Measurements from ENCODE around the gene ESRRB. TPM values are rescaled to one million over a fixed set of nuclear protein-coding genes. Genes with fewer than 3 reads are reported as not detected.

The ESRRB gene
- total RNA-seq, 1 donor = under 0.01 TPM

GRCh38 chr14:76331328-76332011 lies 44.5 kb upstream of the ESRRB start:
- no peak overlapping the region for H2AFZ ChIP-seq (ENCODE audit: low read length)
- no peaks in the 10 kb centered on the region for H3K79me2 ChIP-seq (ENCODE audit: insufficient read depth, low read length)
- H3K4me2 ChIP-seq (ENCODE audit: insufficient read depth, low read length) = no peak overlapping the region
- no peaks in the 10 kb centered on the region for H4K20me1 ChIP-seq (ENCODE audit: insufficient read depth, low read length)
- H3K9me3 ChIP-seq (ENCODE audit: low read depth, low read length) = no peaks in the 10 kb centered on the region
- H3K27ac ChIP-seq (ENCODE audit: low read depth, low read length) = no peak overlapping the region
- H3K4me1 ChIP-seq (ENCODE audit: insufficient read depth, low read length) = no peaks in the 10 kb centered on the region
- H3K27me3 ChIP-seq (ENCODE audit: insufficient read depth, low read length) = peaks cover 26% of the 10 kb centered on the region
- TF ChIP-seq, protein P1, sequence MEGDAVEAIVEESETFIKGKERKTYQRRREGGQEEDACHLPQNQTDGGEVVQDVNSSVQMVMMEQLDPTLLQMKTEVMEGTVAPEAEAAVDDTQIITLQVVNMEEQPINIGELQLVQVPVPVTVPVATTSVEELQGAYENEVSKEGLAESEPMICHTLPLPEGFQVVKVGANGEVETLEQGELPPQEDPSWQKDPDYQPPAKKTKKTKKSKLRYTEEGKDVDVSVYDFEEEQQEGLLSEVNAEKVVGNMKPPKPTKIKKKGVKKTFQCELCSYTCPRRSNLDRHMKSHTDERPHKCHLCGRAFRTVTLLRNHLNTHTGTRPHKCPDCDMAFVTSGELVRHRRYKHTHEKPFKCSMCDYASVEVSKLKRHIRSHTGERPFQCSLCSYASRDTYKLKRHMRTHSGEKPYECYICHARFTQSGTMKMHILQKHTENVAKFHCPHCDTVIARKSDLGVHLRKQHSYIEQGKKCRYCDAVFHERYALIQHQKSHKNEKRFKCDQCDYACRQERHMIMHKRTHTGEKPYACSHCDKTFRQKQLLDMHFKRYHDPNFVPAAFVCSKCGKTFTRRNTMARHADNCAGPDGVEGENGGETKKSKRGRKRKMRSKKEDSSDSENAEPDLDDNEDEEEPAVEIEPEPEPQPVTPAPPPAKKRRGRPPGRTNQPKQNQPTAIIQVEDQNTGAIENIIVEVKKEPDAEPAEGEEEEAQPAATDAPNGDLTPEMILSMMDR (IDR thresholded peaks at IDR 0.05; ENCODE audit: extremely low read depth, low read depth, low read length) = no peak
- H3K36me3 ChIP-seq (ENCODE audit: insufficient read depth, low read length) = no peaks in the 10 kb centered on the region
- no peak for DNase-seq (ENCODE audit: insufficient read length, low spot score, missing footprints)
- H3K4me3 ChIP-seq (ENCODE audit: insufficient read depth, low read length) = no peak overlapping the region

GRCh38 chr14:76333664-76334063 lies 42.3 kb upstream of the ESRRB start:
- H3K27me3 ChIP-seq (ENCODE audit: insufficient read depth, low read length) = peaks cover 27% of the 10 kb centered on the region
- H3K4me3 ChIP-seq (ENCODE audit: insufficient read depth, low read length) = no peak overlapping the region
- no peaks in the 10 kb centered on the region for H3K79me2 ChIP-seq (ENCODE audit: insufficient read depth, low read length)
- no peaks in the 10 kb centered on the region for H3K9me3 ChIP-seq (ENCODE audit: low read depth, low read length)
- no peak overlapping the region for H3K27ac ChIP-seq (ENCODE audit: low read depth, low read length)
- DNase-seq (ENCODE audit: insufficient read length, low spot score, missing footprints) = no peak
- TF ChIP-seq, protein P1 (IDR thresholded peaks at IDR 0.05; ENCODE audit: extremely low read depth, low read depth, low read length) = no peak
- H3K36me3 ChIP-seq (ENCODE audit: insufficient read depth, low read length) = no peaks in the 10 kb centered on the region
- H2AFZ ChIP-seq (ENCODE audit: low read length) = no peak overlapping the region
- H4K20me1 ChIP-seq (ENCODE audit: insufficient read depth, low read length) = no peaks in the 10 kb centered on the region
- H3K4me2 ChIP-seq (ENCODE audit: insufficient read depth, low read length) = no peak overlapping the region
- no peaks in the 10 kb centered on the region for H3K4me1 ChIP-seq (ENCODE audit: insufficient read depth, low read length)

- H3K4me2 ChIP-seq (ENCODE audit: insufficient read depth, low read length) = no peak overlapping the region
- TF ChIP-seq, protein P1 (IDR thresholded peaks at IDR 0.05; ENCODE audit: extremely low read depth, low read depth, low read length) = no peak
- no peaks in the 10 kb centered on the region for H3K79me2 ChIP-seq (ENCODE audit: insufficient read depth, low read length)
- H3K9me3 ChIP-seq (ENCODE audit: low read depth, low read length) = no peaks in the 10 kb centered on the region
- DNase-seq (ENCODE audit: insufficient read length, low spot score, missing footprints) = no peak
- H3K36me3 ChIP-seq (ENCODE audit: insufficient read depth, low read length) = no peaks in the 10 kb centered on the region
- no peak overlapping the region for H2AFZ ChIP-seq (ENCODE audit: low read length)
- peaks cover 21% of the 10 kb centered on the region for H3K27me3 ChIP-seq (ENCODE audit: insufficient read depth, low read length)
- no peaks in the 10 kb centered on the region for H3K4me1 ChIP-seq (ENCODE audit: insufficient read depth, low read length)
- no peak overlapping the region for H3K4me3 ChIP-seq (ENCODE audit: insufficient read depth, low read length)
- no peak overlapping the region for H3K27ac ChIP-seq (ENCODE audit: low read depth, low read length)
- H4K20me1 ChIP-seq (ENCODE audit: insufficient read depth, low read length) = no peaks in the 10 kb centered on the region
These were observed 41.6 kb upstream of the ESRRB start for GRCh38 chr14:76334316-76334715.

GRCh38 chr14:76336876-76337275 lies 39.1 kb upstream of the ESRRB start:
- Histone ChIP-seq H3K4me2 (ENCODE audit: insufficient read depth, low read length) (no peak overlapping the region), H4K20me1 (ENCODE audit: insufficient read depth, low read length) (no peaks in the 10 kb centered on the region), H3K27ac (ENCODE audit: low read depth, low read length) (no peak overlapping the region), H3K36me3 (ENCODE audit: insufficient read depth, low read length) (no peaks in the 10 kb centered on the region), H3K4me1 (ENCODE audit: insufficient read depth, low read length) (no peaks in the 10 kb centered on the region), H3K4me3 (ENCODE audit: insufficient read depth, low read length) (no peak overlapping the region), H2AFZ (ENCODE audit: low read length) (no peak overlapping the region), H3K27me3 (ENCODE audit: insufficient read depth, low read length) (peaks cover 4% of the 10 kb centered on the region), H3K79me2 (ENCODE audit: insufficient read depth, low read length) (no peaks in the 10 kb centered on the region), H3K9me3 (ENCODE audit: low read depth, low read length) (no peaks in the 10 kb centered on the region)
- DNase-seq (ENCODE audit: insufficient read length, low spot score, missing footprints) = no peak
- TF ChIP-seq, protein P1 (IDR thresholded peaks at IDR 0.05; ENCODE audit: extremely low read depth, low read depth, low read length) = no peak
